ENCODE measurements around the gene CSAD. TPM values are rescaled to one million over a fixed set of nuclear protein-coding genes. Genes with fewer than 3 reads are reported as not detected.

The CSAD gene
- total RNA-seq, 1 experiment from 2014 or later = 12.2 TPM

DNA sequence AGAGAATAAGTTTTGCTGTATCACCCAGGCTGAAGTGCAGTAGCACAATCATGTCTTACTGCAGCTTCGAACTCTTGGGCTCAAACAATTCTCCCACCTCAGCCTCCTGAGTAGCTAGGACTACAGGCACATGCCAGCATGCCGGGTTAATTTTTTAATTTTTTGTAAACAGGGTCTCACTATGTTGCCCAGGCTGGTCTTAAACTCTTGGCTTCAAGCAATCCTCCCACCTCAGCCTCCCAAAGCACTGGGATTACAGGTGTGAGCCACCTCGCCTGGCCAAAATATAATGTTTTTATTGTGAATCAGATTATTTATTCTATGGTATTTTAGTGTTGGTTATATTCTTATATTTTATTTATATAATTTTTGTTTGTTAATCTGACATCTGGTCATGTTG, 4.0 kb downstream of the CSAD start:
- peaks cover 18% of the 10 kb centered on the region for H3K4me1 Mint-ChIP-seq (ENCODE audit: low read depth, unreplicated experiment)
- H3K36me3 Mint-ChIP-seq (ENCODE audit: insufficient read depth, unreplicated experiment) = peaks cover 22% of the 10 kb centered on the region
- no peak overlapping the region for H3K4me3 Mint-ChIP-seq (ENCODE audit: low read depth, unreplicated experiment)
- intact Hi-C loops (cut with micrococcal nuclease; ENCODE audit: unreplicated experiment) = no loop called here
- H3K27ac Mint-ChIP-seq (ENCODE audit: unreplicated experiment) = no peak overlapping the region
- no peaks in the 10 kb centered on the region for H3K9me3 Mint-ChIP-seq (ENCODE audit: low read depth, unreplicated experiment)
- no peaks in the 10 kb centered on the region for H3K27me3 Mint-ChIP-seq (ENCODE audit: unreplicated experiment)
- no peak for DNase-seq
- TF ChIP-seq, protein P1, sequence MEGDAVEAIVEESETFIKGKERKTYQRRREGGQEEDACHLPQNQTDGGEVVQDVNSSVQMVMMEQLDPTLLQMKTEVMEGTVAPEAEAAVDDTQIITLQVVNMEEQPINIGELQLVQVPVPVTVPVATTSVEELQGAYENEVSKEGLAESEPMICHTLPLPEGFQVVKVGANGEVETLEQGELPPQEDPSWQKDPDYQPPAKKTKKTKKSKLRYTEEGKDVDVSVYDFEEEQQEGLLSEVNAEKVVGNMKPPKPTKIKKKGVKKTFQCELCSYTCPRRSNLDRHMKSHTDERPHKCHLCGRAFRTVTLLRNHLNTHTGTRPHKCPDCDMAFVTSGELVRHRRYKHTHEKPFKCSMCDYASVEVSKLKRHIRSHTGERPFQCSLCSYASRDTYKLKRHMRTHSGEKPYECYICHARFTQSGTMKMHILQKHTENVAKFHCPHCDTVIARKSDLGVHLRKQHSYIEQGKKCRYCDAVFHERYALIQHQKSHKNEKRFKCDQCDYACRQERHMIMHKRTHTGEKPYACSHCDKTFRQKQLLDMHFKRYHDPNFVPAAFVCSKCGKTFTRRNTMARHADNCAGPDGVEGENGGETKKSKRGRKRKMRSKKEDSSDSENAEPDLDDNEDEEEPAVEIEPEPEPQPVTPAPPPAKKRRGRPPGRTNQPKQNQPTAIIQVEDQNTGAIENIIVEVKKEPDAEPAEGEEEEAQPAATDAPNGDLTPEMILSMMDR (IDR thresholded peaks at IDR 0.05; ENCODE audit: unreplicated experiment) = no peak
- CTCF ChIA-PET = no interaction called here
- BruUV-seq (replicated peaks) = no TSS peak

DNA sequence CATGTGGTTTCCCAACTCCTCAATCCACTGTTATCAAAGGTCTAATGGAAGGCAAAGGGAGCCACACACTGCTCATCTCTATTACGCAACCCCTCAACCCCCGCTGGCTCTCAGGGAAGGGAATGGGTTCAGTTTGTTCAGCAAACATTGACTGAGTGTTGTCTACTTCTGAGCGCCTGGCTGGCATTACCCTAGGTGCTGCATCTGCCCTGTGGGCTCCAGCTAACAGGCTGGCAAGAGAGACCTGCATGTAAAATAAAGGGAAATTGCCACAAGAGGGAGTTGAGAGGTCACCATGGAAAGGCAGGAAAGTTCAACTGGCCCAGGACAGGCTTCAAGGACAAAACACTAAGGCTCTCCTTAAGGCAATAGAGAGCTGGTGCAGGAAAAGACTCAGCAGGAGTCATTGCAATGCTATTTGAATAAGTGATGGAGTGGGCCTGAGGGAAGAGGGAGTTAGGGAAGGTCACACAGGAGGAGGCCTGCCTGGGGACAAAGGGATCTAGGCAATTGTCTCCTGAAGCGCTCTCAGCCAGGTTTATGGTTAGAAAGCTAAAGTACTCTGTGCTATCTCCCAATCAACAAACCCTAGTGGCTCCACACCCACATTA, 5.7 kb downstream of the CSAD start:
- CTCF ChIA-PET = interaction anchor here (0.7 to 1.0 kb wide), 2 partner anchors 109 to 121 kb away, joined by 3 to 4 read pairs; partner anchors contain the start of gene PFDN5
- Mint-ChIP-seq H3K4me1 (ENCODE audit: low read depth, unreplicated experiment) (peaks cover 17% of the 10 kb centered on the region), H3K36me3 (ENCODE audit: insufficient read depth, unreplicated experiment) (peaks cover 5% of the 10 kb centered on the region), H3K27ac (ENCODE audit: unreplicated experiment) (no peak overlapping the region), H3K27me3 (ENCODE audit: unreplicated experiment) (no peaks in the 10 kb centered on the region), H3K9me3 (ENCODE audit: low read depth, unreplicated experiment) (no peaks in the 10 kb centered on the region), H3K4me3 (ENCODE audit: low read depth, unreplicated experiment) (no peak overlapping the region)
- TF ChIP-seq, protein P1 (IDR thresholded peaks at IDR 0.05; ENCODE audit: unreplicated experiment) = no peak
- intact Hi-C loops (cut with micrococcal nuclease; ENCODE audit: unreplicated experiment) = no loop called here
- BruUV-seq (replicated peaks) = no TSS peak
- DNase-seq = no peak

DNA sequence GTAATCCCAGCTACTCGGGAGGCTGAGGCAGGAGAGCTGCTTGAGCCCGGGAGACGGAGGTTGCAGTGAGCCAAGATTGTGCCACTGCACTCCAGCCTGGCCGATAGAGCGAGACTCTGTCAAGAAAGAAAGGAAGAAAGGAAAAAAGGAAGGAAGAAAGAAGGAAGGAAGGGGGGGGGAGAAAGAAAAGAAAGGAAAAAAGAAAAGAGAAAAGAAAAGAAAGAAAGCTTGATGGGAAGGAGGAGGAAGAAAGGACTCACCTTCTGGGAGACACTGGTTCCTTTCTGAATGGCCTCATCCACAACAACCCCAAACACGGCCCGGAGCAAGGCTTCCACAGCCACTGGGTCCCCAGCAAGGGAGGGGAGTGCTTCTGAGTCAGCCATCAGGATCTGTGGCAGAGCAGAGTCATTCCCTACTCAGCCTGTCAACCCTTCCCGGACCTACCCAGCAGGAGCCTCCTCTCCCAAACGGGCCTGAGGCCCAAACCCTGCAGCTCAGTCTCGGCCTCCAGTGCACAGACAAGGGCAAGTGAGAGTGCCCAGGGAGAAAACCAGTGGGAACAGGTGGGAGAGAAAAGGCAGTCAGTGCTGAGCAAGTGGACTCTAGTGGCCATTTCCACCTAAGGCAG, 7.5 kb downstream of the CSAD start:
- BruUV-seq (replicated peaks) = no TSS peak
- H3K4me3 Mint-ChIP-seq (ENCODE audit: low read depth, unreplicated experiment) = no peak overlapping the region
- intact Hi-C loops (cut with micrococcal nuclease; ENCODE audit: unreplicated experiment) = no loop called here

DNA sequence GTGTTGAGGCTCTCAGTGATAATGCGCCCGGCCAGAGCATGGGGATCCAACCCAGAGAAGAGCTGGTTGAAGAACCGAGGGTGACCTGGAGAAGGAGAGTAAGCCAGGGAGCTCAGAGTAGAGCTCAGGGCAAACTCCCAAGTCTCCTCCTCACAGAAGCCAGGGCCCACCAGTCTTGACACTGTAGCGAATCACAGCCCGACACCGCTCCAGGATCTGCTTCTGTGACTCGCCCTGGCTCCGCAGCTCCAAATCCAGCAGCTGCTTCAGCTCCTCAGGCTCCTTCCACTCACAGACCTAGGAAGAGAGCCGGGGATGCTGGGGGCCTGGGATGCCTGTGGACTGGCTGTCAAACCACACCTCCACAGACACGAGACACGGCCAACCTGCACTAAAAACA, 8.4 kb downstream of the CSAD start:
- Mint-ChIP-seq H3K9me3 (ENCODE audit: low read depth, unreplicated experiment) (no peaks in the 10 kb centered on the region), H3K4me3 (ENCODE audit: low read depth, unreplicated experiment) (no peak overlapping the region), H3K36me3 (ENCODE audit: insufficient read depth, unreplicated experiment) (no peaks in the 10 kb centered on the region), H3K27me3 (ENCODE audit: unreplicated experiment) (no peaks in the 10 kb centered on the region), H3K27ac (ENCODE audit: unreplicated experiment) (no peak overlapping the region), H3K4me1 (ENCODE audit: low read depth, unreplicated experiment) (peaks cover 8% of the 10 kb centered on the region)
- CTCF ChIA-PET = no interaction called here
- TF ChIP-seq, protein P1 (IDR thresholded peaks at IDR 0.05; ENCODE audit: unreplicated experiment) = no peak
- intact Hi-C loops (cut with micrococcal nuclease; ENCODE audit: unreplicated experiment) = no loop called here
- no TSS peak for BruUV-seq (replicated peaks)
- DNase-seq = no peak

More for the DNA sequence above, 7.5 kb downstream of the CSAD start:
- DNase-seq = no peak
- H3K27ac Mint-ChIP-seq (ENCODE audit: unreplicated experiment) = no peak overlapping the region
- TF ChIP-seq, protein P1 (IDR thresholded peaks at IDR 0.05; ENCODE audit: unreplicated experiment) = no peak
- H3K27me3 Mint-ChIP-seq (ENCODE audit: unreplicated experiment) = no peaks in the 10 kb centered on the region
- H3K36me3 Mint-ChIP-seq (ENCODE audit: insufficient read depth, unreplicated experiment) = no peaks in the 10 kb centered on the region
- H3K4me1 Mint-ChIP-seq (ENCODE audit: low read depth, unreplicated experiment) = peaks cover 8% of the 10 kb centered on the region
- CTCF ChIA-PET = interaction anchor here (0.6 kb wide), 1 partner anchor 101 kb away, joined by 3 read pairs; no protein-coding TSS in a partner anchor
- no peaks in the 10 kb centered on the region for H3K9me3 Mint-ChIP-seq (ENCODE audit: low read depth, unreplicated experiment)
